SK-N-SH (cell line): ENCODE results near the gene CHST11. TPM values are rescaled to one million over a fixed set of nuclear protein-coding genes. Genes with fewer than 3 reads are reported as not detected.

Source experiments
- CTCF ChIA-PET: fragments of 300-600, 350-600 bp; formaldehyde crosslinking; extraction: SDS; loops from one replicate; lab custom pipeline; 2021; lab: Yijun Ruan, JAX
- POLR2A ChIA-PET: fragments of 350-600 bp; sonication (Branson Sonifier 250); formaldehyde crosslinking; extraction: SDS; loops from one replicate; lab custom pipeline; 2020; ENCODE audit warnings: antibody characterized with exemption, inconsistent platforms; lab: Yijun Ruan, JAX
- DNase-seq: peaks from one replicate; pipeline ENCODE4 v3.0.0; 2012
- H2AFZ ChIP-seq: fragments of 200-600 bp; sonication (generic); 2 replicates; pipeline ENCODE4 v1.8.1; 2016; ENCODE audit warnings: antibody characterized with exemption, mild to moderate bottlenecking, low read depth
- H3F3A ChIP-seq: fragments of 200-600 bp; sonication (generic); replicated peaks from 2 replicates; pipeline ENCODE3; 2016; ENCODE audit warnings: antibody characterized with exemption, mild to moderate bottlenecking; ENCODE audit not compliant: insufficient read depth
- H3K27ac ChIP-seq, 2 experiments: fragments of 200-500 bp in 1 of 2; fragments of 200-600 bp in 1 of 2; sonication (Bioruptor generic) in 1 of 2; sonication (generic), shearing (Covaris generic) in 1 of 2; 2 replicates each; pipeline versions ENCODE4 v1.5.1 to v1.6.1; 2014 to 2016; ENCODE audit warnings: low read depth in 2 of 2, inconsistent platforms in 1 of 2, low read length in 1 of 2, mild to moderate bottlenecking in 1 of 2, mixed read lengths in 1 of 2
- H3K27me3 ChIP-seq: fragments of 200-600 bp; sonication (generic), shearing (Covaris generic); 2 replicates; pipeline ENCODE4 v1.6.1; 2016; ENCODE audit warnings: mixed run types; ENCODE audit not compliant: insufficient read depth
- H3K36me3 ChIP-seq, 2 experiments: fragments of 200-500 bp in 1 of 2; fragments of 200-600 bp in 1 of 2; sonication (Bioruptor generic) in 1 of 2; sonication (generic) in 1 of 2; replicated peaks in 1 of 2; 2 replicates each; pipeline versions ENCODE3 to v1.5.1; 2014 to 2016; ENCODE audit warnings: low read length in 1 of 2, mild to moderate bottlenecking in 1 of 2; ENCODE audit not compliant: insufficient read depth in 2 of 2, control insufficient read depth in 1 of 2
- H3K4me1 ChIP-seq, 2 experiments: fragments of 200-500 bp in 1 of 2; fragments of 200-600 bp in 1 of 2; sonication (Bioruptor generic) in 1 of 2; sonication (generic), shearing (Covaris generic) in 1 of 2; 2 replicates each; pipeline versions ENCODE4 v1.5.1 to v1.6.1; 2014 to 2016; ENCODE audit warnings: low read depth in 1 of 2, low read length in 1 of 2, mixed run types in 1 of 2; ENCODE audit not compliant: insufficient read depth in 2 of 2, control insufficient read depth in 1 of 2
- H3K4me2 ChIP-seq: fragments of 200-600 bp; sonication (generic), shearing (Covaris generic); 2 replicates; pipeline ENCODE4 v1.6.1; 2017; ENCODE audit warnings: mixed run types
- H3K4me3 ChIP-seq, 2 experiments: fragments of 200-500 bp in 1 of 2; fragments of 200-600 bp in 1 of 2; sonication (Bioruptor generic) in 1 of 2; sonication (generic), shearing (Covaris generic) in 1 of 2; 2 replicates each; pipeline versions ENCODE4 v1.5.1 to v1.8.1; 2014 to 2016; ENCODE audit warnings: low read depth in 2 of 2, inconsistent platforms in 1 of 2, low read length in 1 of 2, mild to moderate bottlenecking in 1 of 2, mixed read lengths in 1 of 2, moderate library complexity in 1 of 2
- H3K79me2 ChIP-seq: fragments of 200-600 bp; sonication (generic); 2 replicates; pipeline ENCODE4 v1.8.1; 2017; ENCODE audit warnings: mild to moderate bottlenecking; ENCODE audit not compliant: insufficient read depth
- H3K9ac ChIP-seq: fragments of 200-600 bp; sonication (generic); 2 replicates; pipeline ENCODE4 v1.6.1; 2017; ENCODE audit warnings: mixed run types
- H3K9me2 ChIP-seq: fragments of 200-600 bp; sonication (generic); 2 replicates; pipeline ENCODE4 v1.6.1; 2017; ENCODE audit warnings: mixed run types
- H3K9me3 ChIP-seq: fragments of 200-600 bp; sonication (generic); 2 replicates; pipeline ENCODE4 v1.6.1; 2017; ENCODE audit warnings: mixed run types, mild to moderate bottlenecking, moderate library complexity
- H4K20me1 ChIP-seq: fragments of 200-600 bp; sonication (generic); 2 replicates; pipeline ENCODE4 v1.6.1; 2017; ENCODE audit warnings: mild to moderate bottlenecking, mixed run types; ENCODE audit not compliant: insufficient read depth
- CHD2 ChIP-seq: fragments of 150-350 bp; IDR thresholded peaks from 2 replicates; pipeline ENCODE4 v1.6.1; 2018; ENCODE audit warnings: low read length; ENCODE audit not compliant: partially characterized antibody
- ELF1 ChIP-seq: IDR thresholded peaks from 2 replicates; pipeline ENCODE4 v1.4.0; 2012
- FOXJ3 ChIP-seq: sonication (generic); formaldehyde crosslinking; IDR thresholded peaks from 2 replicates; pipeline ENCODE4 v1.5.1; 2020; ENCODE audit warnings: mild to moderate bottlenecking, missing genetic modification reagents
- FOXM1 ChIP-seq: IDR thresholded peaks from 2 replicates; pipeline ENCODE4 v1.4.0; 2012; ENCODE audit warnings: low read depth, mild to moderate bottlenecking
- GATA2 ChIP-seq: sonication (generic); formaldehyde crosslinking; IDR thresholded peaks from 2 replicates; pipeline ENCODE4 v1.5.0; 2020; ENCODE audit warnings: mild to moderate bottlenecking, missing genetic modification reagents
- JUND ChIP-seq: IDR thresholded peaks from 2 replicates; pipeline ENCODE4 v1.4.0; 2012
- MEF2A ChIP-seq: IDR thresholded peaks from 2 replicates; pipeline ENCODE4 v1.4.0; 2012; ENCODE audit warnings: low read depth, borderline replicate concordance
- MXI1 ChIP-seq: IDR thresholded peaks from 2 replicates; pipeline ENCODE4 v1.6.1; 2012; ENCODE audit warnings: mild to moderate bottlenecking, low read depth, low read length, improper control_type of control experiment
- NFIC ChIP-seq: IDR thresholded peaks from 2 replicates; pipeline ENCODE4 v1.4.0; 2012; ENCODE audit warnings: borderline replicate concordance
- POLR2AphosphoS5 ChIP-seq: IDR thresholded peaks from 2 replicates; pipeline ENCODE4 v1.6.1; 2012; ENCODE audit warnings: low read depth, low read length
- RAD21 ChIP-seq: IDR thresholded peaks from 2 replicates; pipeline ENCODE4 v1.6.1; 2012; ENCODE audit warnings: mild to moderate bottlenecking, low read length
- REST ChIP-seq: IDR thresholded peaks from 2 replicates; pipeline ENCODE4 v1.6.1; 2012; ENCODE audit warnings: mild to moderate bottlenecking, low read depth, low read length, moderate library complexity
- RFX5 ChIP-seq: IDR thresholded peaks from 2 replicates; pipeline ENCODE4 v1.6.1; 2012; ENCODE audit warnings: mild to moderate bottlenecking, improper control_type of control experiment, low read length
- SIN3A ChIP-seq: IDR thresholded peaks from 2 replicates; pipeline ENCODE4 v1.6.1; 2012; ENCODE audit warnings: low read depth, mild to moderate bottlenecking, low read length, moderate library complexity, borderline replicate concordance
- SMC3 ChIP-seq: IDR thresholded peaks from 2 replicates; pipeline ENCODE4 v1.6.1; 2012; ENCODE audit warnings: low read depth, low read length, improper control_type of control experiment
- TCF12 ChIP-seq: IDR thresholded peaks from 2 replicates; pipeline ENCODE4 v1.4.0; 2012
- TEAD4 ChIP-seq: IDR thresholded peaks from 2 replicates; pipeline ENCODE4 v1.4.0; 2012; ENCODE audit warnings: mild to moderate bottlenecking, borderline replicate concordance; ENCODE audit not compliant: insufficient read depth
- YY1 ChIP-seq: IDR thresholded peaks from 2 replicates; pipeline ENCODE4 v1.4.0; 2012; ENCODE audit warnings: low read depth, mild to moderate bottlenecking
- WGBS: methylation state at CpG from one replicate; pipeline ENCODE4 v1.1.6; 2017; ENCODE audit warnings: low lambda C conversion rate; 5-methylcytosine and 5-hydroxymethylcytosine counted together
- polyA plus RNA-seq, 3 experiments: library from polyadenylated mRNA; depleted of rRNA; stranded (reverse); fragments of >200 nt; gene quantifications; 2 replicates each; pipeline ENCODE4 v1.2.3, GENCODE V29; 2012
- TF ChIP-seq, protein P1 (sequence below): fragments of 150-350 bp; IDR thresholded peaks from 2 replicates; pipeline ENCODE4 v1.6.1; 2016; ENCODE audit warnings: mild to moderate bottlenecking, low read depth, low read length
- TF ChIP-seq, protein P2 (sequence below): IDR thresholded peaks from 2 replicates; pipeline ENCODE4 v1.4.0; 2012; ENCODE audit warnings: low read depth, borderline replicate concordance
- TF ChIP-seq, protein P3 (sequence below): fragments of 150-350 bp; IDR thresholded peaks from 2 replicates; pipeline ENCODE4 v1.6.1; 2017; ENCODE audit warnings: antibody characterized with exemption, low read length, low read depth, borderline replicate concordance
- TF ChIP-seq, protein P4 (sequence below): IDR thresholded peaks from 2 replicates; pipeline ENCODE4 v1.4.0; 2012; ENCODE audit warnings: low read depth, borderline replicate concordance

CHST11 gene
- polyA plus RNA-seq, 1 of the 3 experiments (the other 2 are of a cell fraction) = 18.6 TPM

DNA sequence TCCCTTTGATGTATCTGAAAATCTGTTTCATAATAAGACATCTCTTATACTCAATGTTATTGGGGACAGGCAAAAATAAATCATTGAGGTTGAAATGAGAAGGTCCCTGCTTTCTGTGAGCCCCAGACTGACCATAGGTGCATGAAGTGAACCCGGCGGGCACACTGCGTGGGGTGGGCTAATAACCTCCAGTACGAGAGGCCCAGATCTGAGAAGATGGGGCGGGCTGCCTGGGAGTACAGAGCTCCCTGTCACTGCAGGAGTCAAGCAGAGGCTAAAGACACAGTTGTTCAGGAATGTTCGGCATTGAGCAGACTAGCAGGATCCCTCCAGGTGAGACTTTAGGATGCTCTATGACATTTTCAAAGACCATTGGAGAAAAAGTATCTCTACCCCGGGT is 244.6 kb downstream of the CHST11 start:
- DNase-seq = no peak
- H3K9ac ChIP-seq = no peak overlapping the region
- H4K20me1 ChIP-seq = no peaks in the 10 kb centered on the region
- TF ChIP-seq TCF12 (no peak), RAD21 (no peak), RFX5 (no peak), YY1 (no peak), SIN3A (no peak), FOXM1 (no peak), NFIC (no peak), MEF2A (no peak), ELF1 (no peak), CHD2 (no peak), JUND (no peak)
- TF ChIP-seq, protein P1, sequence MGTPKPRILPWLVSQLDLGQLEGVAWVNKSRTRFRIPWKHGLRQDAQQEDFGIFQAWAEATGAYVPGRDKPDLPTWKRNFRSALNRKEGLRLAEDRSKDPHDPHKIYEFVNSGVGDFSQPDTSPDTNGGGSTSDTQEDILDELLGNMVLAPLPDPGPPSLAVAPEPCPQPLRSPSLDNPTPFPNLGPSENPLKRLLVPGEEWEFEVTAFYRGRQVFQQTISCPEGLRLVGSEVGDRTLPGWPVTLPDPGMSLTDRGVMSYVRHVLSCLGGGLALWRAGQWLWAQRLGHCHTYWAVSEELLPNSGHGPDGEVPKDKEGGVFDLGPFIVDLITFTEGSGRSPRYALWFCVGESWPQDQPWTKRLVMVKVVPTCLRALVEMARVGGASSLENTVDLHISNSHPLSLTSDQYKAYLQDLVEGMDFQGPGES = no peak
- POLR2A ChIA-PET = no interaction called here
- CTCF ChIA-PET = no interaction called here
- no peak overlapping the region for H3K4me2 ChIP-seq
- H3K27me3 ChIP-seq = no peaks in the 10 kb centered on the region
- H3K27ac ChIP-seq = no peak overlapping the region
- H2AFZ ChIP-seq = no peak overlapping the region
- 99% methylated on average over 7 of the region's 7 CpGs for whole genome bisulfite sequencing
- H3K9me2 ChIP-seq = no peaks in the 10 kb centered on the region
- peaks cover 3 to 12% of the 10 kb centered on the region in 2 experiments; a peak in 2 of 4 replicates for H3K4me1 ChIP-seq
- no peaks in the 10 kb centered on the region for H3K79me2 ChIP-seq
- no peak overlapping the region for H3K4me3 ChIP-seq
- no peaks in the 10 kb centered on the region for H3K36me3 ChIP-seq
- peaks cover 5% of the 10 kb centered on the region for H3F3A ChIP-seq
- no peaks in the 10 kb centered on the region for H3K9me3 ChIP-seq

DNA sequence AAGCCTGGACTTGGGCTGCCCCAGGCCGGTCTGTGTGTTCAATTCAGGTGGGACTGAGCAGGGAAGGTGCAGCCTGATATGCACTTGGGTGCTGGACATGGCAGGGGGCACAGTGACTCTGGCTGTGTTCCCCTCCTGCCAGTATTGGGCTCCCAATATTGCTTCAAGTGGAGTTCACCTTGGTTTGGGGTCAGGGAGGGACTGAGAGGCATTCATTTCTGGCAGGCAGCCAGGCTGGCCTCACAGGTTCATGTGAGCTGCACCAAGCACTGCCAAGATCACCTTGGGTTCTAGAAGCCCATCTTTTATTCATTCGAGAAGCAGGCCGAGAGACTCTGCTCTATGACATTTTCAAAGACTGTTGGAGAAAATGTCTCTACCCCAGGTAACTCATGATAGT is 245.0 kb downstream of the CHST11 start:
- Histone ChIP-seq H2AFZ (no peak overlapping the region), H4K20me1 (no peaks in the 10 kb centered on the region), H3K4me1 (peaks cover 3 to 12% of the 10 kb centered on the region in 2 experiments; a peak in 2 of 4 replicates), H3F3A (peaks cover 5% of the 10 kb centered on the region), H3K27ac (no peak overlapping the region), H3K79me2 (no peaks in the 10 kb centered on the region), H3K9me2 (no peaks in the 10 kb centered on the region), H3K4me3 (no peak overlapping the region), H3K36me3 (no peaks in the 10 kb centered on the region), H3K9me3 (no peaks in the 10 kb centered on the region), H3K9ac (no peak overlapping the region), H3K4me2 (no peak overlapping the region), H3K27me3 (no peaks in the 10 kb centered on the region)
- ChIA-PET CTCF (interaction anchor here (1.4 kb wide), 1 partner anchor 320 kb away, joined by 3 read pairs; no protein-coding TSS in a partner anchor), POLR2A (no interaction called here)
- DNase-seq = no peak
- WGBS = 100% methylated on average over 3 of the region's 3 CpGs
- TF ChIP-seq POLR2AphosphoS5 = no peak
- no peak for TF ChIP-seq MXI1
- no peak for TF ChIP-seq REST
- no peak for TF ChIP-seq TEAD4
- TF ChIP-seq, protein P2, sequence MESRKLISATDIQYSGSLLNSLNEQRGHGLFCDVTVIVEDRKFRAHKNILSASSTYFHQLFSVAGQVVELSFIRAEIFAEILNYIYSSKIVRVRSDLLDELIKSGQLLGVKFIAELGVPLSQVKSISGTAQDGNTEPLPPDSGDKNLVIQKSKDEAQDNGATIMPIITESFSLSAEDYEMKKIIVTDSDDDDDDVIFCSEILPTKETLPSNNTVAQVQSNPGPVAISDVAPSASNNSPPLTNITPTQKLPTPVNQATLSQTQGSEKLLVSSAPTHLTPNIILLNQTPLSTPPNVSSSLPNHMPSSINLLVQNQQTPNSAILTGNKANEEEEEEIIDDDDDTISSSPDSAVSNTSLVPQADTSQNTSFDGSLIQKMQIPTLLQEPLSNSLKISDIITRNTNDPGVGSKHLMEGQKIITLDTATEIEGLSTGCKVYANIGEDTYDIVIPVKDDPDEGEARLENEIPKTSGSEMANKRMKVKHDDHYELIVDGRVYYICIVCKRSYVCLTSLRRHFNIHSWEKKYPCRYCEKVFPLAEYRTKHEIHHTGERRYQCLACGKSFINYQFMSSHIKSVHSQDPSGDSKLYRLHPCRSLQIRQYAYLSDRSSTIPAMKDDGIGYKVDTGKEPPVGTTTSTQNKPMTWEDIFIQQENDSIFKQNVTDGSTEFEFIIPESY = no peak
- TF ChIP-seq SMC3 = no peak
- no peak for TF ChIP-seq FOXM1
- TF ChIP-seq, protein P3, sequence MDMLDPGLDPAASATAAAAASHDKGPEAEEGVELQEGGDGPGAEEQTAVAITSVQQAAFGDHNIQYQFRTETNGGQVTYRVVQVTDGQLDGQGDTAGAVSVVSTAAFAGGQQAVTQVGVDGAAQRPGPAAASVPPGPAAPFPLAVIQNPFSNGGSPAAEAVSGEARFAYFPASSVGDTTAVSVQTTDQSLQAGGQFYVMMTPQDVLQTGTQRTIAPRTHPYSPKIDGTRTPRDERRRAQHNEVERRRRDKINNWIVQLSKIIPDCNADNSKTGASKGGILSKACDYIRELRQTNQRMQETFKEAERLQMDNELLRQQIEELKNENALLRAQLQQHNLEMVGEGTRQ = no peak
- TF ChIP-seq, protein P4, sequence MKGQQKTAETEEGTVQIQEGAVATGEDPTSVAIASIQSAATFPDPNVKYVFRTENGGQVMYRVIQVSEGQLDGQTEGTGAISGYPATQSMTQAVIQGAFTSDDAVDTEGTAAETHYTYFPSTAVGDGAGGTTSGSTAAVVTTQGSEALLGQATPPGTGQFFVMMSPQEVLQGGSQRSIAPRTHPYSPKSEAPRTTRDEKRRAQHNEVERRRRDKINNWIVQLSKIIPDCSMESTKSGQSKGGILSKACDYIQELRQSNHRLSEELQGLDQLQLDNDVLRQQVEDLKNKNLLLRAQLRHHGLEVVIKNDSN = no peak
- no peak for TF ChIP-seq MEF2A
- no peak for TF ChIP-seq GATA2 (CRISPR knock-in tag)
- TF ChIP-seq CHD2 = no peak
- TF ChIP-seq FOXJ3 (CRISPR knock-in tag) = no peak
